Measurements from ENCODE around the gene ABCC3.
A peak's percentile ranks its signal among the peaks of the same experiment; 100 is the strongest.

ABCC3 gene

GRCh38 chr17:50645748-50646682 lies 11.3 kb downstream of the ABCC3 start:
- no peak for DNase-seq

- no peak for DNase-seq
Observed at GRCh38 chr17:50647187-50647586, 12.5 kb downstream of the ABCC3 start.

GRCh38 chr17:50649042-50649908 lies 14.6 kb downstream of the ABCC3 start:
- DNase-seq, result peak; percentile 20

GRCh38 chr17:50651661-50652060 lies 17.0 kb downstream of the ABCC3 start:
- no peak for DNase-seq

GRCh38 chr17:50653738-50654137 lies 19.1 kb downstream of the ABCC3 start:
- no peak for DNase-seq

- DNase-seq, result no peak
Observed at GRCh38 chr17:50656509-50656908, 21.8 kb downstream of the ABCC3 start.

- no peak for DNase-seq
Observed at GRCh38 chr17:50657054-50657453, 22.4 kb downstream of the ABCC3 start.

- DNase-seq, result no peak
Observed at GRCh38 chr17:50657627-50658026, 22.9 kb downstream of the ABCC3 start.

- DNase-seq, result no peak
Observed at GRCh38 chr17:50658616-50659015, 23.9 kb downstream of the ABCC3 start.

- DNase-seq, result no peak
Observed at GRCh38 chr17:50659179-50659578, 24.5 kb downstream of the ABCC3 start.

- DNase-seq, result no peak
Observed at GRCh38 chr17:50660042-50660886, 25.6 kb downstream of the ABCC3 start.

- DNase-seq, result no peak
Observed at GRCh38 chr17:50660887-50661345, 26.2 kb downstream of the ABCC3 start.

GRCh38 chr17:50661348-50661747 lies 26.7 kb downstream of the ABCC3 start:
- DNase-seq, result no peak

GRCh38 chr17:50661795-50662391 lies 27.2 kb downstream of the ABCC3 start:
- peak; percentile 86 for DNase-seq

GRCh38 chr17:50662632-50663225 lies 28.0 kb downstream of the ABCC3 start:
- no peak for DNase-seq

- no peak for DNase-seq
Observed at GRCh38 chr17:50663812-50664374, 29.2 kb downstream of the ABCC3 start.

- no peak for DNase-seq
Observed at GRCh38 chr17:50664788-50665458, 30.2 kb downstream of the ABCC3 start.

- DNase-seq, result no peak
Observed at GRCh38 chr17:50665838-50666237, 31.2 kb downstream of the ABCC3 start.

- DNase-seq, result no peak
Observed at GRCh38 chr17:50666316-50666715, 31.6 kb downstream of the ABCC3 start.

- DNase-seq, result no peak
Observed at GRCh38 chr17:50667259-50668024, 32.8 kb downstream of the ABCC3 start.

Measured in fibroblast of upper back skin (primary cell).